Neuronal stem cell (in vitro differentiated cells): ENCODE data around the gene FCHSD2.

Experiments
- DNase-seq: peaks from one replicate; pipeline ENCODE4 v3.0.0-alpha.2; 2013; ENCODE audit warnings: low spot score
- H2AFZ ChIP-seq: one replicate; pipeline ENCODE4 v1.6.1; 2013; ENCODE audit warnings: mild to moderate bottlenecking, low read length, inconsistent platforms
- H2AK5ac ChIP-seq: 2 replicates; pipeline ENCODE4 v1.6.1; 2013; ENCODE audit warnings: low read depth, mild to moderate bottlenecking, inconsistent platforms, low read length, moderate library complexity, mixed read lengths
- H2BK120ac ChIP-seq: 2 replicates; pipeline ENCODE4 v1.6.1; 2013; ENCODE audit warnings: low read depth, mild to moderate bottlenecking, inconsistent platforms, low read length, moderate library complexity, mixed read lengths
- H2BK12ac ChIP-seq: one replicate; pipeline ENCODE4 v1.6.1; 2013; ENCODE audit warnings: low read length, inconsistent platforms
- H2BK15ac ChIP-seq: 2 replicates; pipeline ENCODE4 v1.6.1; 2013; ENCODE audit warnings: mild to moderate bottlenecking, low read length, inconsistent platforms, mixed read lengths
- H2BK5ac ChIP-seq: one replicate; pipeline ENCODE4 v1.6.1; 2013; ENCODE audit warnings: inconsistent platforms, mild to moderate bottlenecking, low read length, moderate library complexity
- H3K14ac ChIP-seq: one replicate; pipeline ENCODE4 v1.6.1; 2013; ENCODE audit warnings: low read length, inconsistent platforms
- H3K18ac ChIP-seq: 2 replicates; pipeline ENCODE4 v1.6.1; 2013; ENCODE audit warnings: low read length, inconsistent platforms
- H3K23ac ChIP-seq: 2 replicates; pipeline ENCODE4 v1.6.1; 2013; ENCODE audit warnings: low read depth, mild to moderate bottlenecking, mixed read lengths, low read length, inconsistent platforms; ENCODE audit not compliant: poor library complexity
- H3K27ac ChIP-seq: replicated peaks from 3 replicates; pipeline ENCODE4 v1.5.1; 2013; ENCODE audit warnings: low read length, inconsistent platforms
- H3K27me3 ChIP-seq, 3 experiments: 2 replicates each; pipeline ENCODE4 v1.6.1; 2013; ENCODE audit warnings: low read length in 3 of 3, mild to moderate bottlenecking in 2 of 3, inconsistent platforms in 1 of 3, low read depth in 1 of 3, mixed read lengths in 1 of 3, moderate library complexity in 1 of 3; ENCODE audit not compliant: control insufficient read depth in 3 of 3, insufficient read depth in 3 of 3
- H3K36me3 ChIP-seq, 2 donors: replicated peaks in 1 of 2; 2 replicates each; pipeline ENCODE4 v1.6.1; 2013; ENCODE audit warnings: low read length in 2 of 2; ENCODE audit not compliant: control insufficient read depth in 2 of 2, insufficient read depth in 2 of 2
- H3K4ac ChIP-seq: 2 replicates; pipeline ENCODE4 v1.6.1; 2013; ENCODE audit warnings: inconsistent platforms, mild to moderate bottlenecking, low read length, moderate library complexity
- H3K4me1 ChIP-seq, 2 donors: 1 replicate in 1 of 2; 2 replicates in 1 of 2; pipeline ENCODE4 v1.6.1; 2013; ENCODE audit warnings: low read length in 2 of 2, low read depth in 1 of 2; ENCODE audit not compliant: control insufficient read depth in 2 of 2, insufficient read depth in 1 of 2
- H3K4me2 ChIP-seq: one replicate; pipeline ENCODE4 v1.6.1; 2013; ENCODE audit warnings: mild to moderate bottlenecking, low read length, inconsistent platforms; ENCODE audit not compliant: insufficient read depth, poor library complexity, severe bottlenecking
- H3K4me3 ChIP-seq, 2 donors: 2 replicates each; pipeline ENCODE4 v1.5.1; 2013; ENCODE audit warnings: low read length in 2 of 2, mild to moderate bottlenecking in 2 of 2, inconsistent platforms in 1 of 2, moderate library complexity in 1 of 2
- H3K79me1 ChIP-seq: one replicate; pipeline ENCODE4 v1.6.1; 2013; ENCODE audit warnings: low read depth, mild to moderate bottlenecking, inconsistent platforms, low read length, moderate library complexity
- H3K9ac ChIP-seq: one replicate; pipeline ENCODE4 v1.6.1; 2013; ENCODE audit warnings: mild to moderate bottlenecking, low read depth, low read length, inconsistent platforms; ENCODE audit not compliant: poor library complexity
- H3K9me3 ChIP-seq, 2 donors: replicated peaks in 1 of 2; 2 replicates each; pipeline versions ENCODE3 to v1.6.1; 2013; ENCODE audit warnings: low read length in 2 of 2, mild to moderate bottlenecking in 2 of 2, inconsistent platforms in 1 of 2, low read depth in 1 of 2, mixed read lengths in 1 of 2, moderate library complexity in 1 of 2; ENCODE audit not compliant: control insufficient read depth in 2 of 2, insufficient read depth in 1 of 2
- H4K8ac ChIP-seq: one replicate; pipeline ENCODE4 v1.6.1; 2013; ENCODE audit warnings: low read depth, mild to moderate bottlenecking, inconsistent platforms, low read length, moderate library complexity
- H4K91ac ChIP-seq: one replicate; pipeline ENCODE4 v1.6.1; 2013; ENCODE audit warnings: low read length, low read depth, mild to moderate bottlenecking, inconsistent platforms; ENCODE audit not compliant: poor library complexity
- WGBS, 2 donors: extraction: QIAGEN DNeasy Blood & Tissue Kit; methylation state at CpG; one replicate each; pipeline ENCODE4 v1.1.7; 2013; ENCODE audit warnings: missing lambda C conversion rate in 2 of 2, mixed read lengths in 1 of 2; ENCODE audit not compliant: insufficient read length in 2 of 2, insufficient replicate concordance in 1 of 2; ENCODE audit errors: extremely low coverage in 2 of 2; 5-methylcytosine and 5-hydroxymethylcytosine counted together

Gene FCHSD2

GRCh38 chr11:73087730-73088129 lies 54.4 kb downstream of the FCHSD2 start:
- Histone ChIP-seq H3K23ac (no peak overlapping the region), H3K18ac (no peak overlapping the region), H3K27me3 (no peaks in the 10 kb centered on the region), H3K4me3 (no peak overlapping the region), H3K9me3 (no peaks in the 10 kb centered on the region), H2BK120ac (no peak overlapping the region), H4K8ac (no peak overlapping the region), H2BK15ac (no peak overlapping the region), H2AK5ac (no peak overlapping the region), H3K27ac (no peak overlapping the region), H3K4ac (no peak overlapping the region), H3K4me2 (no peak overlapping the region), H2BK12ac (no peak overlapping the region), H3K79me1 (no peaks in the 10 kb centered on the region), H2AFZ (no peak overlapping the region), H3K9ac (no peak overlapping the region), H3K14ac (no peak overlapping the region), H4K91ac (no peak overlapping the region), H2BK5ac (no peak overlapping the region), H3K4me1 (peaks cover 0 to 3% of the 10 kb centered on the region in 2 donors), H3K36me3 (peaks cover 0 to 12% of the 10 kb centered on the region in 2 donors)
- no peak for DNase-seq
- WGBS, 2 donors, result no CpG with 5 or more reads among the region's 1 CpG

GRCh38 chr11:73085189-73085875 lies 56.8 kb downstream of the FCHSD2 start:
- no peak overlapping the region for H3K27ac ChIP-seq
- H3K14ac ChIP-seq, result no peak overlapping the region
- WGBS, 2 donors, result no CpG with 5 or more reads among the region's 4 CpGs

GRCh38 chr11:73078631-73079030 lies 63.5 kb downstream of the FCHSD2 start:
- Histone ChIP-seq H3K9ac (no peak overlapping the region), H3K18ac (no peak overlapping the region), H3K9me3 (peaks cover 0 to 17% of the 10 kb centered on the region in 2 donors), H3K4me2 (no peak overlapping the region), H2BK12ac (no peak overlapping the region), H2BK120ac (no peak overlapping the region), H4K91ac (no peak overlapping the region), H3K4ac (no peak overlapping the region), H4K8ac (no peak overlapping the region), H2BK5ac (no peak overlapping the region), H3K4me1 (no peaks in the 10 kb centered on the region), H3K27me3 (no peaks in the 10 kb centered on the region), H3K36me3 (peaks cover 0 to 19% of the 10 kb centered on the region in 2 donors), H3K4me3 (no peak overlapping the region), H3K14ac (no peak overlapping the region), H3K23ac (no peak overlapping the region), H2AFZ (no peak overlapping the region), H3K79me1 (no peaks in the 10 kb centered on the region), H2AK5ac (no peak overlapping the region), H3K27ac (no peak overlapping the region), H2BK15ac (no peak overlapping the region)
- no CpG with 5 or more reads among the region's 9 CpGs for WGBS, 2 donors
- no peak for DNase-seq

More at GRCh38 chr11:73085189-73085875, 56.8 kb downstream of the FCHSD2 start:
- Histone ChIP-seq H3K27me3 (no peaks in the 10 kb centered on the region), H3K9me3 (no peaks in the 10 kb centered on the region), H2BK5ac (no peak overlapping the region), H4K8ac (no peak overlapping the region), H2BK120ac (no peak overlapping the region), H3K9ac (no peak overlapping the region), H2BK12ac (no peak overlapping the region), H4K91ac (no peak overlapping the region), H3K4ac (no peak overlapping the region), H3K4me3 (no peak overlapping the region), H3K18ac (no peak overlapping the region), H2AFZ (no peak overlapping the region), H3K4me2 (no peak overlapping the region), H2AK5ac (no peak overlapping the region), H3K4me1 (peaks cover 0 to 3% of the 10 kb centered on the region in 2 donors), H2BK15ac (no peak overlapping the region), H3K36me3 (peaks cover 0 to 12% of the 10 kb centered on the region in 2 donors), H3K23ac (no peak overlapping the region), H3K79me1 (no peaks in the 10 kb centered on the region)
- no peak for DNase-seq

- H3K4ac ChIP-seq, result no peak overlapping the region
- no peak overlapping the region for H2AK5ac ChIP-seq
- peaks cover 0 to 17% of the 10 kb centered on the region in 2 donors for H3K9me3 ChIP-seq
- no peak overlapping the region for H3K18ac ChIP-seq
- H2BK12ac ChIP-seq, result no peak overlapping the region
- no peak overlapping the region for H3K27ac ChIP-seq
- H2AFZ ChIP-seq, result no peak overlapping the region
- no peak overlapping the region for H3K4me3 ChIP-seq
- H3K4me1 ChIP-seq, result no peaks in the 10 kb centered on the region
- no peak overlapping the region for H2BK5ac ChIP-seq
- no peak for DNase-seq
- H3K27me3 ChIP-seq, result no peaks in the 10 kb centered on the region
- no peak overlapping the region for H4K8ac ChIP-seq
- no peaks in the 10 kb centered on the region for H3K79me1 ChIP-seq
- H3K4me2 ChIP-seq, result no peak overlapping the region
- peaks cover 0 to 17% of the 10 kb centered on the region in 2 donors for H3K36me3 ChIP-seq
- no peak overlapping the region for H2BK15ac ChIP-seq
- no peak overlapping the region for H3K14ac ChIP-seq
- no peak overlapping the region for H3K23ac ChIP-seq
- H3K9ac ChIP-seq, result no peak overlapping the region
- H2BK120ac ChIP-seq, result no peak overlapping the region
- no peak overlapping the region for H4K91ac ChIP-seq
These were observed 64.7 kb downstream of the FCHSD2 start for GRCh38 chr11:73077454-73077853.
